Fibroblast of skin of right biceps (primary cell): ENCODE results near the gene ISG20L2.

ENCODE experiments used
- DNase-seq: peaks from one replicate; pipeline ENCODE4 v3.0.0-alpha.2; 2013

The ISG20L2 gene

DNA sequence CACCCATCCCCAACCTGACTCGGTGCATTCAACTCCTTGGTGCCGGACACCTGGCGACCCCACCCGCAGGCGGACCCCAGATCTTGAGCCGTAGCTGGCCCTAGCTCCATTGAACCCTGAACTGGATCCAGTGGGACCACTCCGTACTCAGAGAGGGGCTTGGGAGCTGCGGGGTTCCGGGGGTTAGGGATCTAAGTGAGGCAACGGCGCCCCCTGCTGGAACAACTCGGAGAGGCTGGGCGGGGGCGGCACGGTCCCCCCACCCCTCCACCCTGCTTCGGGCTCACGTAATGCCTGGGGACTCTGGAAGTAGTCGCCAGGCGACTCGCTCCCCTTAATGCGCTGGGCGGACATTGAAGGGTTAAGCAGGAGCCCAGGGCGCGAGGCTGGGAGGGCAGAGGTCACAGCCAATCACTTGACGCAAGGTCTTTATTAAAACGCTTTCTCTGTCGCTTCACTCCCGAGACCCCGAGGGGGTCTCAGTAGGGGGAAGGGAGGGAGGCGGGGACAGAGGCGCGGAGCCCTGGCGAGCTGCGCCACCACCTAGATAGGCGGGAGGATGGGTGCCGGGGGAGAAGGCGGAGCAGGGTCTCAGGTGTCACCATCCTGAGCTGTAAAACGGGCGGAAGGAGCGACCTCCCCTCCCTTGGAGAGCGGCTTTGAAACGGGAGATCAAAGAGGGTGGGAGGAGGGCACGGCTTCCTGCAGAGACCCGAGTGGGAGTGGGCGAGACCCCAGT lies 22.5 kb downstream of the ISG20L2 start:
- peak; percentile 77 for DNase-seq

DNA sequence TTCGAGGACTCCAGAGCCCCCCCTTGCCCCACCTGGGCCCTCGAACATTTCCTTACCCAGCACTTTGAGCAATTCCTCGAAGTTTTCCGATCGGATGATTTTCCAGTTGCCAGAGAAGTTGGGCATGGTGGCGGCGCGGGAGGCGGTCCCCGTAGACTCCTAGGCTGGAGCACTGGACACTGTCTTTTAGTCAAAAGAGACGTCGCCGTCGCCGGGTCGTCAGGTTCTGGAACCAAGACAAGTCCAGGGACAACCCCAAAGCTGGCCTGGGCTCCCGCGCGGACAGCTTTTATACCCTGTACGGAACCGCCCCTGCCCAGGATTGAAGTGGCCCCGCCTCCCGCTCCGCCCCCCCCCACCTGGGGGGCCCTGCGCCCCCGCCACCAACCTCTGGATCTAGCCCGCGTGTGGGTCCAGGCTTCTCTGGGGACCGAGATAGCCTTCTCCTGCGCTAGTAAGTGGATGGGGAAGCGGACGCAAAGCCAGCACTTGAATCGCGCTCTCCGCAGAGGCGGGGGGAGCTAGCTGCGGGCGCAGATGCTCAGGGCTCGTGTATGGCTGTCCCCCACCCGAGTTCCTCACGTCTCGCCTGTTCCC lies 23.1 kb downstream of the ISG20L2 start, which contains the start of gene CRABP2:
TSS of gene CRABP2 (minus strand) at position 263 of the 597 bp plus-strand sequence. CDS start at position 126, 137 bp downstream.
- DNase-seq: peak; percentile 65

DNA sequence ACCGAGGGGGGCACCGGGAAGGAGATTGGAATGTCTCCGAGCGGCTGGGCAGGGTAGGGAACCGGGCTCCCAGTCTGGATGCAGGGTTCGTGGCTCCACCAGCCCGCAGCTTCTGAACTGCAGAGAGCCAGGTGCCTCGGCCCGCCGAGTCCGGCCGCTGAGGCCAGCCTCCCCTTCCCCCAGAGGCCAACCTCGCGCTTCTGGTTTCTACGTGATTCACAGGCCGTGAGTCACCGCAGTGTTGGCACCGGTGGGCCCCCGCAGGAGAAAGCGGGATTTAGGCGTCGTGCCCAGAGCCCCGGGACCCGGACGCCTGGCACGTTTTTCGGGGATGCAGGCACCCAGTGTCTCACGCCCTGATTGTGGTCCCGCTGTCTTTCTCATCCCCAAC lies 23.6 kb downstream of the ISG20L2 start:
- peak; percentile 82 for DNase-seq

DNA sequence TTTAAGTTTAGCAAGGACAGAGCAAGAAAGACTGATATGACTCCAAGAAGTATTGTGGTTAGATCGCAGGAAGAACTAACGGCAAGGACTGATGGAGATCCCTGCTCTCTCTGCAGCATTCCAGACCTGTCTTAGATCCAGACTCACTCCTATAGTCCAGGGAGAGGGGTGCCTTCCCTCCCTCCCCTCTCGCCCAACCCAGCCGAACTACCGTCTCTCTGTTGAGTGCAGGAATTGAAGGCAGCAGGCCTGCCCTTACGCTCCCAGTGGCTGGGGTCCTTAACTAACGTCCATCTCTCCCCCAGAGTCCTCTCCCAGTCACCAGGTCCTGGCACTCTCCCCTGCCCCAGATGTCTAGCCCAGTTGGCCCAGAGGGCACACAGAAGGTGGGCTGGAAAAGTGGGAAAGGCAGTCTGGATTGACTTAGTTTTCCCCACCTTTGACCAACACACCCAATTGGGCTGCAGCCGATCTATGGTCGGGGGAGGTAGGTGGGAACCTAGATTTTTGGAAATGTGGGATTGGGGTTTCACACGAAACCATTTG lies 24.3 kb downstream of the ISG20L2 start:
- no peak for DNase-seq

DNA sequence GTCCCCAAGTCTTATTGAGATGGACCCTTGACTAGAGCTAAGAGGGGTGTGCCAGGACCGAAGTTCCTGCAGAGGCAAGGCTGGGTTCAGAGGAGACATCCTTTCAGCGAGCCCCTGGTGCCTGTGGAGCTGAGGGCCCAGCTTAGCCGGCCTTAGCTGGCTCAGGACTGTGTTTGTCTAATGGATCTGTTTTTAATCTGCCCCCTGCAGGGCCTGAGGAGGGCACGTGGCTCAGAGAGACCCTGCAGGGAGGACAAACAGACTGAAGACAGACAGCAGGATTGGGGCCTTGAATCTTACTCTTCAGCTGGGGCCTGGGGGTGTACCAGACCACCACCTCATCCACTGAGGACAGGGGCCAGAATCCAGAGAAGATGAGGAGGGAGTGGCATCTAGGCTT lies 24.8 kb downstream of the ISG20L2 start:
- DNase-seq: peak; percentile 37

DNA sequence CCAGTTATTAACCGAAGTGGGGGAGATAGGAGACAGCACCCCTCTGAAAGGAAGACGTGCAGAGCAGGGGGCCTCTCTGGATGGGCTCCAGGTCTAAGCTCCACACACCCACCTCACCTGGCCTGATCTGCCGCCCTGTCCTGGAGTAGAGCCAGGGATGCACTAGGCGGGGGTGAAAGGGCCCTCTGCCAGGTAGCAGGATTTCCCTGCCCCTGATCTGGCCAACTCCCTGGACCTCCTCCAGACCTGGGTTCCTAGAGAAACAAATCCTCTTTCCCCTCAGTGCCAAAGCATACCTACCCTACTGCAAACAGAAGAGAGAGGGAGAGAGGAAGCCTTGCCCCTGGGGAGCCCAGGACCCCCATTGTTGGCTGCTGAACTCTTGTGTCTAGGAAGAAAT lies 25.2 kb downstream of the ISG20L2 start:
- DNase-seq: no peak

DNA sequence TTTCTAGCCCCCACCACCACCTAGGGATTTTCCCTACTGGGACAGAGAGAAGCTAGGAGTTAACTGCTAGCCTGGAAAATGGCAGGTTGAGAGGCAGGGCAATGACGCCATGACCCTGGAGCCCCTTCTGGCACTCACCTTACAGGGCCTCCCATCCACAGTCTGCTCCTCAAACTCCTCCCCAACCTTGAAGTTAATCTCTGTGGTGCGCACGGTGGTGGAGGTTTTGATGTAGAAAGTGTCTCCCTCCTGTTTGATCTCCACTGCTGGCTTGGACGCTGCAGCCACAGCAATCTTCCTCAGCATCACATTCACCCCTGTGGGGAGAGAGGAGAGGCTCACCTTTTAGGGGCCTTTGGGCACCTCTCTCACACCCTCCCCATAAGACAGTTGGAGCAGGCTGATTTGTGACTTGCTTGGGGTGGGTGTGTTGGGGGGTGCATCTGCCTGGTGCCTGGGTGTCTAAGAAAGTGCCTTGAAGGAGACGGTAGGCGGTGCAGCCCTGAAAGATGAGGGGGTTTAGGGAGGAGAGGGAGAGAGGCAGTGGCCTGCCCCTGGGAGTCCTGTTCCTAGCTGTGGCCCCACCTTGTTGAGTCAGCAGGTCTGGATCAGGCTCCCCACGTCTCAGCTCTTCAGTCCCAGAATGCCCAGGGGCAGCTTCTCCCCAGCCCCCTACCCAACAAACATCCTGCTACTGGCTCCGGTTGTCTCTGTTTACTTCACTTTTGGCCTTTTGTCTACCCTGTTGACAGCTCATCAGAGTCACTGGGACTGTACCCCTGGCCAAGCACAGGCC lies 27.6 kb downstream of the ISG20L2 start:
- DNase-seq: no peak

DNA sequence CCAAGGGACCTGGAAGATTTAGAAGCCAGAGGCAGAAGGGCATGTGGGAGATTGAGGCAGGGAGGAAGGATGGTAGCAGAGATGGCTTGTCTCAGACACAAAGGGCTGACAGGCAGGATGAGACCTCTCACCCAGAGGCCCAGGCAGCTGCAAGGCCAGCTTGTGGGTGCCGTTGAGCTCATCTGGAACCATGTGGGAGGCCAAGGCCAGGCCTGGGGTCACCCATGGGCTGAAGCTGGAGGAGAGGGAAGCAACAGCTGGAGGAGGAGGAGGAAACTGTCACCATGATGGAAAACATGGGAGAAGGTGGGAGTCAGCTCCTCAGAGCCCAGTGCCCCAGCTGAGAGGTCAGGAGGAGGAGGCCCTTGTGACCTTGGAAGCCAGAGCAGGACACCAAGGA lies 29.6 kb downstream of the ISG20L2 start:
- DNase-seq: no peak

DNA sequence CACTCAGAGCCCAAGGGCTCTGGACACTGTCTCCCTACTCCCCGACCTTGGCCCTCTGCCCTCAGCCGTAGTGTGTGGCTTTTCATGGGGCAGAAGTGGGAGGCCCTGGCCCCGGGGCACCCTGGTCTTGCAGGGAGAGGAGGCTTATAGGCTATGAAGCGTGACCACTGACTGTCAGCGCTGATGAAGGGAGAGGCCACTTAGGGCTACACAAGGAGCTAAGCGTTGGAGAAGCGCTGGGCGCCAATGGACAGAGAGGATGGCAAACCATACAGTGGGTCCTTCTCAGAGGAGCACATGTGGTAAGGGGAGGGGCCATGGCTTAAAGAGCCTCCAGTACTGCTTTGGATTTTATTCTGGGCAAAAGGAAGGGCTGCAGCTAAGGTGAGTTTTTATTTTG lies 31.1 kb downstream of the ISG20L2 start:
- no peak for DNase-seq

DNA sequence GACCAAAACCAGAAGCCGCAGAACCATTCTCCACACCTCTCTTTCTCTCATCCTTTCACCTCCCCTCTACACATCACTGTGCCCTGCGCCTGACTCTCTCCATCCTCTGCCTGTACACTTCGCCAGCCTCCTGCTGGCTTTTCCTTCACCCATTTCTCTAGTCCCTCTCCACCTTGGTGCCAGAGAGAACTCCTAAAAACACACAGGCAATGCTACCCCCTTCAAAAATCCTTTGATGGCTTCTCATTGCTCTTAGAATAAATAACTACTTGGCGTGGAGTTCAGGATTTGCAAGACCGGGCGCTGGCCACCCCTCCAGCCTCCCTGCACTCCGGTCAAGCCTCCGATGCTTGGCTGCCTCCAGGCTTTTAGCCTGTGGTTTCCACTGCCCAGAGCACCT lies 31.8 kb downstream of the ISG20L2 start:
- DNase-seq: no peak

DNA sequence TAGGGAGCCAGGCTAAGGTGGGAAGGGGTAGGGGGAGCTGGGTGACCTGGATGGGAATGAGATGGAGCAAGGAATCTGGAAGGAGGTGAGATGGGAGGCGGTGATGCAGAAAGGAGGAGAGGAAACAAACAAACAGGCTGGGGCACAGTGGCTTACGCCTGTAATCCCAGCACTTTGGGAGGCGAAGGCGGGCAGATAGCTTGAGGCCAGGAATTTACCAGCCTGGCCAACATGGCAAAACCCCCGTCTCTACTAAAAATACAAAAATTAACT lies 33.9 kb downstream of the ISG20L2 start:
- DNase-seq: no peak

DNA sequence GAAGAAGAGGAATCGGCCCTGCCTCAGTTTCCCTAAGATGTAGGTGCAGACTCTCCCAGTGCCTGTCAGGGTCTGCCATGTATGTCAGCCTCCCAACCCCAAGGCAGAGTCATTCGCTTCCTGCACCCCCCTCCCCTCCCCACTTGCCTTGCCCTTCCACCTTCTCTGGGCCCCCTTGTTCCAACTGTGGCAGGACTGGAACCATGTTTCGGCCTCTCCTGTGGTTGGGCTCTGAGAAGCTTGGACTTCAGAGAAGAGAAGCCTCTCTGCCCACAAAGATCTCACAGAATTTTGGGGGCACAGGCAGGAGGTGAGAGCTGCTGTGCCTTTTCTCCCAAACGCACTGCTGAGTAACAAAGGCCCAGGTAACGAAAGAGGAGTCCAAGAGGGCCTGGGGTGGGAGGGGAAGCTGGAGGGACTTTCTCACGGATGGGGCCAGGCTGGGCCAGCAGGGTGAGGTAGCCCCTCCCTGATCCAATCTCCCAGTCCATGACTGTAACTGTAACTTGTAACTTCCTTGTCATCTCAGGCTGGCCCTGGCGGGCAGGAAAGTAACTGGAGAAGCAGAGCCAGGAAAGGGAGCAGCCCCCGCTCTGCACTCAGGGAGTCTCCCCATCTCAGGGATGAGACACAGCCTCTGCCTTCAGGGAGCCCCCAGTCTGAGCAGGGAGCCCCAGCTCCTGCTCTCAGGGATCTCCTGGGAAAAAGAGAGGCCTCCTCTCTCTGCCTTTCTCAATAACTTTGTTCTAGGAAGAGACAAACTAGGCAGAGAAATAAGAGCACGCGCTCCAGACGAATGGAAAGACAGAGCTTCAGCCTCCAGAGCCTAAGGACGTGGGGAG lies 34.5 kb downstream of the ISG20L2 start:
- DNase-seq: peak; percentile 54

DNA sequence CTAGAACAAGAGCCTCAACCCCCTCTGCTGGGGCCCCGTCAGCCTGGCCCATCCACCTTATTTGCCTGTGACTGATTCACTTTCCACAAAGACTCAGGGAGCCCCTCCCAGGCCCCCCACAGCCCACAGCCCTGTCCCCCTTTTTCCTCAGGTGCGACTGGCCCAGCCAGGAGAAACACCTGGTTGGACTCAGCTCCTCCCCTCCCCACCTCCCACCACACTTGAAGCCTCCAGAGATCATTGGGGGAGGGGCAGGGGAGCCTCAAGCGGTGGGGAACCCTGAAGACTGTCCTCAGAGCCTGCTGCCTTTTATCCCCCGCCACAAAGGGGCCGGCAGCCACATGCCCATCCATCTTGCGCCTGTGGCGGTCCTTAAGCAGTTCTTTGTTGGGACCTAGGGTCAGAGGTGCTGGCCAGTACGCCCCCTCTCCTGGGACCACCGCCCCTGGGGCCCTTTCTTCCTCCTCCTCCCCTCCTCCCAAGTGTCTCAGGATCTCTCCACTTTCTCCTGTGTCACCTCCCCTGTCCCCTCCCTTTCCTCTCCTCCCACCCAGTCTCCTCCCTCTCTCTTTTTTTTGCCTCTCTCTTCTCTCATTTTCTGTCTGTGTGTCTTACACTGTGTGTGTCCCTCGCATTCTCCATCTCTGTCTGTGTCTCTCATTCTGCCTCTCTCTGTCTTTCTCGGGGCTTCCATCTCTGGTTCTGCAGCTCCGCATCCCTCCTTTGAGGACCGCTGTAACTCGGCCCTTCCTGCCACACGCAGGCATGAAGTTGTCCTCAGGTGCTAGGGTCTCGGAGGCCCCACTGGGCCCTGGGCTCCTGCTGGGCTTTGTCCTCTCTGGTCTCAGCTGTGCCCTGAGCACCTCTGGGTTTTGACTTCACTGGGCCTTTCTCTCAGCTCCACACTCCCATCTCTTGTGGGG lies 35.4 kb downstream of the ISG20L2 start:
- peak; percentile 74 for DNase-seq

DNA sequence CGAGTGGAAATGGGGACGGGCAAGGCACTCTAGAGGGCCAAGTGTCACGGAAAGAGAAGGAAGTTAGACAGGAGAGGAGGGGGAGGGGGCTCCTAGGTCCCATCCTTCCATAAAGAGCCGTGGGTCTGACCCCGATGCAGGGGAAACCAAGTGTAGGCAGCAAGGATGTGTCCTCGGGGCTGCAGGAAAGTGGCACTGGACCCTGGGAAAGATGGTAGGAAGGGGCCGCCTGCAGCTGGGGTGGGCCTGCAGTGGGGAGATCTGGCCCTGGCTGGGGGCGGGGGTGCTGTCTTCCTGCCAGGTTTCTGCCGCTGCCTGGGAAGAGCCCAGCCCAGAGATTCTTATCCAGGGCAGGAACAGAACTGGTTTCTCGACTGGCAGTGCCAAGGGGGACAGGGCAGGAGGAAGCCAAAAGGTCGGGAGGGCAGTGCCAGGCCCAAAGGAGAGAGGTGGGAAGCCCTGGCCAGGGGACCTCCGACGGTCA lies 36.1 kb downstream of the ISG20L2 start:
- no peak for DNase-seq

DNA sequence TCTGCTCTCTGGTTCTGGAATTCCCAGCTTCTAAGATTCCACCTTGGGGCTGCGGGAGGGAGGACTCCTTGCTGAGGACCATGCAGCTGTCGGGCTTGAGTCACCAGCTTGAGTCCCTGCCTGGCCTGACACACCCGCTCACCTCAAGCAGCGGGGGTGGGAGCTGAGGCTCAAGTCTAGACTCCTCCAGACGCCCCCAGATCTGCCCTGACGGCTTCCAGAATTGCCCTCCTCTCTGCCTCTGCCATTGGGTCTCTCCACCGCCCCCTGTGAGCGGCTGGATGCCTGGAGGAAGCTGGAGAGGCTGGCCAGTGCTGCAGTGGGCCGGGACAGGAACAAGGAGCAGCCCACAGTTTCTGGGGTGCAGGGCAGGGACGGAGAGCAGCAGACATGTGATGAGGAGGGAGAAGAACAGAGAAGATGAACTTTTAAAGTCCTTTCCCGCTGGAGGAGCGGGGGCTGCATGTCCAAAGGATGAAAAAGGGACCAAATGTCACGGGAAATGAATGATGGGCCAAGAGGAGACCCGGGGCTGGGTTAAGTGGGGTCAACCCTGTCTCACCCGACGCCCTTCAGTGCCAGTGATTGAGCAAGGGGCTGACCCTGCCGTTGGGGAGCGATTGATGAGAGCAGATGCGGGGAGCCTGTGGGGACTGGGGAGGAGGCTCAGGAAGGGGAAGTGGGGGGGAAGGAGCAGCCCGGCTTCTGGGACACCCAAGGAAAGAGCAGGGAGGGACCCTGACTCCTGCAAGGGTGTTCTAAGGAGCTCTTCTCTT lies 36.7 kb downstream of the ISG20L2 start:
- peak; percentile 63 for DNase-seq

DNA sequence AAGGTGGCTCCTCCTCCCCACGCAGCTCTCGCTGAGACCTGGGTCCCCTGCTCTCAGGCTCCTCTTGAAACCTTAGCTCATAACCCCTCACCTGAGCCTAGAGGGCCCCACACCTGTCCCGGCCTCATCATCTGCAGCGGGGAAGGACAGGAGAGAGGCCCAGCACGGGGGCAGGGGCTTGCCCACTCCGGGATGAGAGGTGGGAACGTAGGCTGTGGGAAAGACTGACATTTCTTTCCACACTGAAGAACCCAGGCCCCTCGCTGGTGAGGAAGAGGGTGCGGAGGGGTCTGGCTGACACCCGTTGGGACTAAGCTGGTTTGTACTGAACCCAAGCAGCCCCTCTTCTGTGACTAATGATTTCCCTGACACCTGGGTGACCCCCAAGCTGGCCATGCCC lies 37.4 kb downstream of the ISG20L2 start:
- no peak for DNase-seq

DNA sequence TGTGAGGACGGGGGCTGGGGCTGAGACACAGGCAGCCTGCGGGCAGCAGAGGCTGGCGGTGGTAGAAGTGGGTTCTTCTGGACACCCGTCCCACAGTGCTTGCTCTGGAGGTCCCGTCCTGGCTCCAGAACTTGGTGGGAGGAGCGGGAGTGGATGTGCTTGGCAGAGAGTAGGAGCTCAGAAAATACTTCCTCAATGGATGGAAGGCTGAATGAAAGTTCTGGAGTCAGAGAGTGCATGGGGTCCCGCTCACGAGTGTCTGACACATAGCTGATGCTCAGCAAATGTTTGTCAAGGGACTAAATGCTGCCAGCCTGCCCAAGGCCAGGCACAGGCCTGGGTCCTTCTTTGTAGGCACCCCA lies 37.9 kb downstream of the ISG20L2 start:
- DNase-seq: no peak

DNA sequence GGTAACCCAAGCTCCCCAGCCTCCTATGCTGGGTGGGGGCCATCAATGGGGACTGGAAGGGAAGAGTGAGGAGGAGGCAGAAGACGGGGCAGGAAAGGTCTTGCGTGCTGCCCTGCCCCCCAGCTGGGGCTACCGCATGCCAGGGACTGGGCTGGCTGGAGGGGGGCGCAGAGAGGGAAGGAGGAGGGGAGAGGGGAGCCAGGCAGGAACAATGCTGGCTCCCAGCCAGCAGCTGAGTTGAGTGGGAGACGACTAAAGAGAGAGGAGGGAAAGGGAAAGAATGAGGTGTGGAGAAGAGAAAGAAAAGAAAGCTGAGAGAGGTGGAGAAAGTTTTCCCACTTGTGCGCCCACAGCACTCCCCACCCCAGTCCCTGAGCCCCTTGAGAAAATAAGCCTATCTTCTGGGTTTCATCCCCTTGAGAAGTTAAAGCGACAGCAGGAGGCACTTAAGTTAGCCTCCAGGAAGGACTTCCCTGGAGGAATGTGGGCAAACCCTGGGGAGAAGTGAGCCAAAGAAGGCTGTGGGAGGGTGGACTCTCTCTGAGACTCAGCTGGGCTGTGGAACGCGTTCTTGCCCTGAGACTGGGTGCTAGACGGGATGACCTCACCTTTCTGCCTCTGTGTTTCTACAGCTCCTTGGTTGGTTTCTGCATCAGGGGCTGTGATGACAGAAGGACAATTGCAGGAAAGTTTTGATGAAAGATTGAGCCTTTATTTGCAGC lies 38.5 kb downstream of the ISG20L2 start:
- peak; percentile 41 for DNase-seq

DNA sequence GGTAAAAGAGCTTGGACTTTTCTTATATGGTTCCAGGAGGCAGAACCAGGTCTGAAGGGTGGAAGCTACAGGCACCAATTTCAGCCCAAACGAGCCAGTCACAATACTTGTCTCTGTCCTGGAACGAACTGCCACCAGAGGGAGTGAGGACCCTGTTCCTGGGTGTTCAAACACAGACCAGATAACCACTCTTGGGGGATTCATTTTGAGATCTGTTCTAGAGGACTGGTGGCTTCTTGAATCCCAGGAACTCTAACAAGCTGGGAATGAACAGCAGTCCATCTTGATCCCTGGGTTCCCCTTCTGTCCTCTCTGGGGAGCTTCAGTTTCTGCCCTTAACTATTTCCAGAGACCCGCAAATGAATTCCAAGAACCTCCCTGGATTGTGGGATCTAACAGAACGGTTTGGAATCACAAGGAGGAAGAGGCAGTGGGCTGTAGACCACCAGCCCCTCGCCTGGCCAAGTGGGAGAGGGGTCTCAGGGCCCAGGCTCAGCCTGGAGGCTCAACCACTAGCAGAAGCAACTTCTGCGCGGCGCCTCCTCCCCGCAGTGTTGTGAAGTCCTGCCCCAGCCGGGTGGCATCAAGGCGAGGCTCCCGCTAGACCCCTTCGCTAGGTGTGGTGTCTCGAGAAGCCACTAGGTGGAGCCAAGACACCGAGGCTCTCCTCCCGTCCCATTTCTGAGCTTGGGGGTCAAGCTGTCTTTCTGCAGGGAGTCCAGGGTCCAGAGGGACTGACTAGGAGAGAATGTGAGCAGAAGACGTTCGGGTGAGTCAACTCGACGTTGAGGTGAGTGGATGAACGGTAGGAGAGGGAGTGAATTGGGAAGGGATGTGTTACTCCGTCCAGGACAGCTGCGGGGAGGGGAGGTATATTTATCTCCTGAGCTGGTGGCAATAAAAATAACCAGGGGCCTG lies 39.3 kb downstream of the ISG20L2 start:
- DNase-seq: peak; percentile 85
